ENCODE results near the gene PRSS2.

DNA sequence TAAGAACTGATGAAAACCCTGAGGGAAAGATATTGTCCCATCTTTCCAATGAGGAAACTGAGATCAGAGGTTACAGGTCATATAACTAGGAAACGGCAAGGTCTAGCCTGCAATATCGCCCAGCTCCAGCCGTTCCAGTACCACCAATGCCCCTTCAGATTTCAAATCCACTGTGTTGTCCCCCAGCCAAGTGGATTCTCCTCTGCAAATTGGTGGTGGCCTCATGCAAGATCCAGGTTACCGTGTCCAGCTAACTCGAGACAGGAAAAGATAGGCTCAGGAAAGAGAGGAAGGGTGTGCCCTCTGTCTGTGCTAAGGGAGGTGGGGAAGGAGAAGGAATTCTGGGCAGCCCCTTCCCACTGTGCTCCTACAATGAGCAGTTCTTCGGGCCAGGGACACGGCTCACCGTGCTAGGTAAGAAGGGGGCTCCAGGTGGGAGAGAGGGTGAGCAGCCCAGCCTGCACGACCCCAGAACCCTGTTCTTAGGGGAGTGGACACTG, 25.3 kb downstream of the PRSS2 start:
- TF ChIP-seq TSC22D4 (tag; IDR thresholded peaks at IDR 0.05) (no peak), ZNF263 (CRISPR knock-in tag; IDR thresholded peaks at IDR 0.05; ENCODE audit: borderline replicate concordance) (no peak), BRCA1 (IDR thresholded peaks at IDR 0.05) (no peak), BRCA1 (CRISPR knock-in tag; IDR thresholded peaks at IDR 0.05) (no peak), KLF1 (tag; IDR thresholded peaks at IDR 0.05) (no peak), RAD51 (IDR thresholded peaks at IDR 0.05; ENCODE audit: borderline replicate concordance, low read depth) (no peak), POLR2A (conservative IDR thresholded peaks at IDR 0.05) (no peak), ZNF274 (IDR thresholded peaks at IDR 0.05; ENCODE audit: borderline replicate concordance, low read depth, low read length) (no peak), LARP7 (IDR thresholded peaks at IDR 0.05) (no peak), ZNF318 (IDR thresholded peaks at IDR 0.05; ENCODE audit: borderline replicate concordance in 1 of 2, low read depth in 1 of 2) (no peak), ZNF592 (IDR thresholded peaks at IDR 0.05) (no peak)
- TF ChIP-seq, protein P1, sequence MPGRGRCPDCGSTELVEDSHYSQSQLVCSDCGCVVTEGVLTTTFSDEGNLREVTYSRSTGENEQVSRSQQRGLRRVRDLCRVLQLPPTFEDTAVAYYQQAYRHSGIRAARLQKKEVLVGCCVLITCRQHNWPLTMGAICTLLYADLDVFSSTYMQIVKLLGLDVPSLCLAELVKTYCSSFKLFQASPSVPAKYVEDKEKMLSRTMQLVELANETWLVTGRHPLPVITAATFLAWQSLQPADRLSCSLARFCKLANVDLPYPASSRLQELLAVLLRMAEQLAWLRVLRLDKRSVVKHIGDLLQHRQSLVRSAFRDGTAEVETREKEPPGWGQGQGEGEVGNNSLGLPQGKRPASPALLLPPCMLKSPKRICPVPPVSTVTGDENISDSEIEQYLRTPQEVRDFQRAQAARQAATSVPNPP (IDR thresholded peaks at IDR 0.05; ENCODE audit: borderline replicate concordance, insufficient read depth, insufficient read length), result no peak

Measured in K562 (cell line).